HepG2 (cell line): Measurements from ENCODE around the gene FRMD5. TPM values are rescaled to one million over a fixed set of nuclear protein-coding genes. Genes with fewer than 3 reads are reported as not detected.

Experiments
- ATAC-seq: fragments of 200-7000 bp; cut with Tn5 transposase; 3 replicates; pipeline ENCODE4 v1.9.1; 2020; ENCODE audit warnings: mild to moderate bottlenecking, moderate library complexity
- BruUV-seq: library from RNA; stranded (reverse); fragments of 400-500 nt; replicated peaks from 2 replicates; lab custom pipeline; 2021; lab: Mats Ljungman, UMichigan
- CTCF ChIA-PET: fragments of 300-600 bp; formaldehyde crosslinking; extraction: SDS; loops from one replicate; lab custom pipeline; 2021; ENCODE audit warnings: low total read pairs, inconsistent platforms, low intra/inter-chr PET ratio; lab: Yijun Ruan, JAX
- POLR2A ChIA-PET: fragments of 350-600 bp; sonication (Branson Sonifier 250); formaldehyde crosslinking; loops from one replicate; lab custom pipeline; 2020; ENCODE audit warnings: antibody characterized with exemption, inconsistent platforms; lab: Yijun Ruan, JAX
- DNase-seq: peaks from one replicate; pipeline ENCODE4 v3.0.0-alpha.2; 2015; ENCODE audit warnings: low spot score
- FAIRE-seq: peaks from 3 replicates; lab custom pipeline; 2011; peaks lifted over from hg19 to GRCh38; lab: Jason Lieb, UNC
- H2AFZ ChIP-seq: one replicate; pipeline ENCODE4 v1.6.1; 2011; ENCODE audit warnings: low read length, inconsistent platforms
- H3K27ac ChIP-seq: fragments of 300-600 bp; 3 replicates; pipeline ENCODE4 v1.8.0; 2011; ENCODE audit warnings: mixed run types, mild to moderate bottlenecking, mixed read lengths, low read length, inconsistent platforms; ENCODE audit not compliant: insufficient read depth; ENCODE audit errors: extremely low read length
- H3K27me3 ChIP-seq, 2 experiments: fragments of 200-600 bp in 1 of 2; 2 replicates in 1 of 2; 3 replicates in 1 of 2; pipeline versions ENCODE4 v1.6.0 to v1.8.0; 2011; ENCODE audit warnings: low read length in 2 of 2, mild to moderate bottlenecking in 2 of 2, moderate library complexity in 2 of 2, inconsistent platforms in 1 of 2; ENCODE audit not compliant: insufficient read depth in 2 of 2, control insufficient read depth in 1 of 2
- H3K36me3 ChIP-seq, 2 experiments: fragments of 200-600 bp in 1 of 2; replicated peaks in 1 of 2; 2 replicates in 1 of 2; 3 replicates in 1 of 2; pipeline versions ENCODE4 v1.5.1 to v1.8.0; 2011; ENCODE audit warnings: low read length in 2 of 2, inconsistent platforms in 1 of 2; ENCODE audit not compliant: insufficient read depth in 2 of 2, control insufficient read depth in 1 of 2
- H3K4me1 ChIP-seq: 2 replicates; pipeline ENCODE4 v1.5.1; 2012; ENCODE audit warnings: low read length, inconsistent platforms; ENCODE audit not compliant: insufficient read depth
- H3K4me2 ChIP-seq: 2 replicates; pipeline ENCODE4 v1.6.0; 2011; ENCODE audit warnings: low read depth, low read length, inconsistent platforms
- H3K4me3 ChIP-seq, 3 experiments: fragments of 200-600 bp in 1 of 3; sonication (generic), shearing (Covaris generic) in 1 of 3; replicated peaks in 1 of 3; 2 replicates each; pipeline ENCODE4 v1.5.1; 2011 to 2016; ENCODE audit warnings: low read length in 3 of 3, inconsistent platforms in 2 of 3, low read depth in 2 of 3, mild to moderate bottlenecking in 2 of 3, control low read depth in 1 of 3, mixed read lengths in 1 of 3; ENCODE audit not compliant: insufficient read depth in 1 of 3
- H3K79me2 ChIP-seq: one replicate; pipeline ENCODE4 v1.6.1; 2011; ENCODE audit warnings: low read length, inconsistent platforms; ENCODE audit not compliant: insufficient read depth
- H3K9ac ChIP-seq: 2 replicates; pipeline ENCODE4 v1.6.0; 2011; ENCODE audit warnings: mild to moderate bottlenecking, low read depth, low read length, inconsistent platforms; ENCODE audit not compliant: insufficient read depth
- H3K9me3 ChIP-seq: 2 replicates; pipeline ENCODE4 v1.5.1; 2012; ENCODE audit warnings: mild to moderate bottlenecking, low read length
- H4K20me1 ChIP-seq: 2 replicates; pipeline ENCODE4 v1.6.0; 2011; ENCODE audit warnings: inconsistent platforms, mild to moderate bottlenecking, low read length, moderate library complexity; ENCODE audit not compliant: insufficient read depth
- GATAD1 ChIP-seq: IDR thresholded peaks from 2 replicates; pipeline ENCODE4 v1.6.1; 2016; ENCODE audit warnings: missing genetic modification reagents, missing compliant biosample characterization
- MNT ChIP-seq: fragments of 450-650 bp; IDR thresholded peaks from 2 replicates; pipeline ENCODE4 v1.6.1; 2016
- NAIF1 ChIP-seq: sonication (generic); formaldehyde crosslinking; IDR thresholded peaks from 2 replicates; pipeline ENCODE4 v1.5.0; 2020; ENCODE audit warnings: mild to moderate bottlenecking, missing genetic modification reagents, borderline replicate concordance
- SRSF1 ChIP-seq: fragments of 200-400 bp; formaldehyde crosslinking; optimal IDR thresholded peaks from 2 replicates; pipeline ENCODE3; 2017; ENCODE audit warnings: mild to moderate bottlenecking, low read depth, low read length, moderate library complexity
- ZNF615 ChIP-seq: sonication (generic); formaldehyde crosslinking; IDR thresholded peaks from 2 replicates; pipeline ENCODE4 v1.5.0; 2020; ENCODE audit warnings: mild to moderate bottlenecking, missing genetic modification reagents, borderline replicate concordance
- WGBS: methylation state at CpG from one replicate; pipeline ENCODE4 v1.1.6; 2017; ENCODE audit warnings: low lambda C conversion rate; 5-methylcytosine and 5-hydroxymethylcytosine counted together
- in situ Hi-C: cut with HindIII; loops from 2 replicates; pipeline ENCODE4 v1.10.0; 2017; ENCODE audit warnings: low pct_unique_long_range_greater_than_20kb; ENCODE audit not compliant: extremely low pct_ligation_motif_present
- intact Hi-C: fragments of 100-400 bp; cut with micrococcal nuclease; formaldehyde crosslinking; loops from one replicate; pipeline ENCODE4 v1.10.0; 2022; ENCODE audit not compliant: unreplicated experiment
- polyA plus RNA-seq, 8 experiments: library from polyadenylated mRNA; depleted of rRNA in 3 of 8; stranded (reverse) in 7 of 8; unstranded in 1 of 8; fragments of >200 nt; fragmentation: Illumina TruSeq in 4 of 8; extraction: Trizol in 4 of 8; gene quantifications; 2 replicates each; pipeline versions ENCODE4 v1.2.1 to v1.2.3, GENCODE V29; 2011 to 2016; ENCODE audit warnings: low read depth in 4 of 8, missing spikeins in 1 of 8, mixed read lengths in 1 of 8; ENCODE audit not compliant: insufficient read depth in 1 of 8
- total RNA-seq, 5 experiments: library from RNA; depleted of rRNA; stranded (reverse); fragments of >200 nt; fragmentation: Illumina TruSeq; extraction: Trizol; gene quantifications; 2 replicates each; pipeline ENCODE4 v1.2.3, GENCODE V29; 2016; ENCODE audit warnings: low read depth in 1 of 5
- TF ChIP-seq, protein P1 (sequence below): sonication (generic); formaldehyde crosslinking; IDR thresholded peaks from 2 replicates; pipeline ENCODE4 v1.4.0; 2020; ENCODE audit warnings: missing genetic modification reagents, borderline replicate concordance

Gene FRMD5
- total and polyA plus RNA-seq, 2 of the 13 experiments (the other 11 are each of a cell fraction or from before 2014, with no cell fraction given), result 0.93 to 1.5 TPM

GRCh38 chr15:44160796-44161195 lies 34.3 kb downstream of the FRMD5 start:
- no peak for TF ChIP-seq NAIF1
- TF ChIP-seq, protein P1, sequence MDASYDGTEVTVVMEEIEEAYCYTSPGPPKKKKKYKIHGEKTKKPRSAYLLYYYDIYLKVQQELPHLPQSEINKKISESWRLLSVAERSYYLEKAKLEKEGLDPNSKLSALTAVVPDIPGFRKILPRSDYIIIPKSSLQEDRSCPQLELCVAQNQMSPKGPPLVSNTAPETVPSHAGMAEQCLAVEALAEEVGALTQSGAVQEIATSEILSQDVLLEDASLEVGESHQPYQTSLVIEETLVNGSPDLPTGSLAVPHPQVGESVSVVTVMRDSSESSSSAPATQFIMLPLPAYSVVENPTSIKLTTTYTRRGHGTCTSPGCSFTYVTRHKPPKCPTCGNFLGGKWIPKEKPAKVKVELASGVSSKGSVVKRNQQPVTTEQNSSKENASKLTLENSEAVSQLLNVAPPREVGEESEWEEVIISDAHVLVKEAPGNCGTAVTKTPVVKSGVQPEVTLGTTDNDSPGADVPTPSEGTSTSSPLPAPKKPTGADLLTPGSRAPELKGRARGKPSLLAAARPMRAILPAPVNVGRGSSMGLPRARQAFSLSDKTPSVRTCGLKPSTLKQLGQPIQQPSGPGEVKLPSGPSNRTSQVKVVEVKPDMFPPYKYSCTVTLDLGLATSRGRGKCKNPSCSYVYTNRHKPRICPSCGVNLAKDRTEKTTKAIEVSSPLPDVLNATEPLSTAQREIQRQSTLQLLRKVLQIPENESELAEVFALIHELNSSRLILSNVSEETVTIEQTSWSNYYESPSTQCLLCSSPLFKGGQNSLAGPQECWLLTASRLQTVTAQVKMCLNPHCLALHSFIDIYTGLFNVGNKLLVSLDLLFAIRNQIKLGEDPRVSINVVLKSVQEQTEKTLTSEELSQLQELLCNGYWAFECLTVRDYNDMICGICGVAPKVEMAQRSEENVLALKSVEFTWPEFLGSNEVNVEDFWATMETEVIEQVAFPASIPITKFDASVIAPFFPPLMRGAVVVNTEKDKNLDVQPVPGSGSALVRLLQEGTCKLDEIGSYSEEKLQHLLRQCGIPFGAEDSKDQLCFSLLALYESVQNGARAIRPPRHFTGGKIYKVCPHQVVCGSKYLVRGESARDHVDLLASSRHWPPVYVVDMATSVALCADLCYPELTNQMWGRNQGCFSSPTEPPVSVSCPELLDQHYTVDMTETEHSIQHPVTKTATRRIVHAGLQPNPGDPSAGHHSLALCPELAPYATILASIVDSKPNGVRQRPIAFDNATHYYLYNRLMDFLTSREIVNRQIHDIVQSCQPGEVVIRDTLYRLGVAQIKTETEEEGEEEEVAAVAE, result no peak
- TF ChIP-seq ZNF615 (CRISPR knock-in tag), result no peak
- TF ChIP-seq GATAD1 (CRISPR knock-in tag), result no peak
- TF ChIP-seq MNT, result peak; percentile 18; the same call in 1 of the 2 replicates
- no peak for TF ChIP-seq SRSF1
- WGBS, result 17% methylated on average over 1 of the region's 1 CpG
- DNase-seq, result no peak
- no peaks in the 10 kb centered on the region for H3K9me3 ChIP-seq
- H3K27ac ChIP-seq, result no peak overlapping the region
- no peak for ATAC-seq
- H3K4me2 ChIP-seq, result no peak overlapping the region
- intact Hi-C loops, result no loop called here
- no peaks in the 10 kb centered on the region for H3K36me3 ChIP-seq
- no peak overlapping the region for H3K9ac ChIP-seq
- FAIRE-seq, result no peak
- H2AFZ ChIP-seq, result no peak overlapping the region
- no peaks in the 10 kb centered on the region for H3K27me3 ChIP-seq
- H3K4me3 ChIP-seq, result no peak overlapping the region
- in situ Hi-C loops, result no loop called here
- H4K20me1 ChIP-seq, result no peaks in the 10 kb centered on the region
- H3K4me1 ChIP-seq, result no peaks in the 10 kb centered on the region
- CTCF ChIA-PET, result no interaction called here
- POLR2A ChIA-PET, result no interaction called here
- no TSS peak for BruUV-seq
- no peaks in the 10 kb centered on the region for H3K79me2 ChIP-seq
